Epithelial cell of prostate (primary cell): ENCODE data around the gene CLSTN2.

ENCODE experiments used
- DNase-seq: peaks from one replicate; pipeline ENCODE4 v3.0.0-alpha.2; 2011; ENCODE audit warnings: low read depth, low spot score
- H3K27ac ChIP-seq: fragments of 450-650 bp; 2 replicates; pipeline ENCODE4 v1.5.1; 2017; ENCODE audit warnings: mild to moderate bottlenecking

CLSTN2 gene

GRCh38 chr3:140035871-140036270, 100.9 kb downstream of the CLSTN2 start:
- no peak overlapping the region for H3K27ac ChIP-seq
- DNase-seq: no peak

GRCh38 chr3:140050396-140050795, 115.4 kb downstream of the CLSTN2 start:
- DNase-seq: no peak
- no peak overlapping the region for H3K27ac ChIP-seq

GRCh38 chr3:140051019-140051957, 116.3 kb downstream of the CLSTN2 start:
- no peak for DNase-seq

GRCh38 chr3:140052771-140053702, 118.1 kb downstream of the CLSTN2 start:
- H3K27ac ChIP-seq: no peak overlapping the region
- no peak for DNase-seq

More at GRCh38 chr3:140051019-140051957, 116.3 kb downstream of the CLSTN2 start:
- no peak overlapping the region for H3K27ac ChIP-seq

- no peak overlapping the region for H3K27ac ChIP-seq
- no peak for DNase-seq
Observed at GRCh38 chr3:140053794-140054193, 118.8 kb downstream of the CLSTN2 start.

- H3K27ac ChIP-seq: no peak overlapping the region
- no peak for DNase-seq
Observed at GRCh38 chr3:140055092-140055791, 120.3 kb downstream of the CLSTN2 start.

- DNase-seq: no peak
- H3K27ac ChIP-seq: no peak overlapping the region
Observed at GRCh38 chr3:140056047-140056446, 121.1 kb downstream of the CLSTN2 start.

- H3K27ac ChIP-seq: no peak overlapping the region
- no peak for DNase-seq
Observed at GRCh38 chr3:140061211-140061610, 126.2 kb downstream of the CLSTN2 start.

- H3K27ac ChIP-seq: no peak overlapping the region
- no peak for DNase-seq
Observed at GRCh38 chr3:140062461-140062860, 127.5 kb downstream of the CLSTN2 start.

GRCh38 chr3:140067487-140067886, 132.5 kb downstream of the CLSTN2 start:
- DNase-seq: no peak
- no peak overlapping the region for H3K27ac ChIP-seq

- no peak for DNase-seq
- H3K27ac ChIP-seq: no peak overlapping the region
Observed at GRCh38 chr3:140068494-140069017, 133.6 kb downstream of the CLSTN2 start.

- DNase-seq: no peak
- H3K27ac ChIP-seq: no peak overlapping the region
Observed at GRCh38 chr3:140073278-140074045, 138.5 kb downstream of the CLSTN2 start.

GRCh38 chr3:140076552-140076951, 141.6 kb downstream of the CLSTN2 start:
- no peak for DNase-seq
- no peak overlapping the region for H3K27ac ChIP-seq

- DNase-seq: no peak
- no peak overlapping the region for H3K27ac ChIP-seq
Observed at GRCh38 chr3:140077406-140077805, 142.4 kb downstream of the CLSTN2 start.

GRCh38 chr3:140078343-140078742, 143.4 kb downstream of the CLSTN2 start:
- DNase-seq: no peak
- no peak overlapping the region for H3K27ac ChIP-seq

GRCh38 chr3:140078940-140079339, 144.0 kb downstream of the CLSTN2 start:
- H3K27ac ChIP-seq: no peak overlapping the region
- no peak for DNase-seq

GRCh38 chr3:140081887-140082286, 146.9 kb downstream of the CLSTN2 start:
- DNase-seq: no peak
- no peak overlapping the region for H3K27ac ChIP-seq

- DNase-seq: no peak
- H3K27ac ChIP-seq: no peak overlapping the region
Observed at GRCh38 chr3:140085001-140085400, 150.0 kb downstream of the CLSTN2 start.

- DNase-seq: no peak
- H3K27ac ChIP-seq: no peak overlapping the region
Observed at GRCh38 chr3:140086642-140087041, 151.7 kb downstream of the CLSTN2 start.
